Erythroblast (primary cell): ENCODE data around the gene ZNF230.
A peak's percentile ranks its signal among the peaks of the same experiment; 100 is the strongest.

Experiments
- GATA1 ChIP-seq: IDR thresholded peaks from 2 replicates; pipeline ENCODE4 v1.6.1; 2011; ENCODE audit warnings: low read depth, mild to moderate bottlenecking, control low read depth, low read length, moderate library complexity
- POLR2A ChIP-seq: IDR thresholded peaks from 2 replicates; pipeline ENCODE4 v1.6.1; 2011; ENCODE audit warnings: mild to moderate bottlenecking, low read length

- TF ChIP-seq POLR2A (peak; percentile 44), GATA1 (no peak)
These were observed 48.2 kb downstream of the ZNF230 start for GRCh38 chr19:44050740-44051649.
